NCI-H146 treated with DMSO at 0.1 percent for 48 hours (cell line): ENCODE measurements around the gene LYST.

ENCODE experiments used
- DNase-seq: peaks from one replicate; lab custom pipeline; 2025; ENCODE audit not compliant: unreplicated experiment; lab: John Stamatoyannopoulos, UW

LYST gene

DNA sequence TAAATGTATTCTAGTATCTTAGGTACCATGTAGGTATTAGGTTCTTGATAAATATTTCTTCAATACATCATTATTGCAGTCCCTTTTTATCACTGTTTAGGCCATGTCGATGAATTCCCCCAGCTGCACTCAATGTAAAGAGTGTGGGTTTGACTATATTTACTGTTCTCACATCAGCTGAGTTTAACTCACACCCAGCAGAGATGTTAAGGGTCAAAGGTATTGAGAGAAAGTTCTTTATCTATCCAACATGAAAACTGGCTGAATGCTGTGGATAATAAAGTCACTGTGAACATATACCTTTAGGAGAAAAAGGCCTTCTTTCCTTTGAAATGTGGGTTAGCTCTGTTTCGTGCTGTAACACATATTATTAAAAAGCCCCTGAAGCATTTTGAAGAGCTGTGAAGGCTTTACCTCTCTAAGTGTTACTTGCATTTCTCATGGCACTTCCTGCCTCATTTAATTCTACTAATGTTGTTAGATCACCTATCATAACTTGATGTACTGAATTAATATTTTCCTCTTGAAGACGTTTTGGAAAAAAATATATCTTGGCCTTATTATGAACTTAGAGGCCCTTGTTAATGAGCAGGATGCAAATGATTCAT, 19.1 kb upstream of the LYST start:
- DNase-seq, result no peak

DNA sequence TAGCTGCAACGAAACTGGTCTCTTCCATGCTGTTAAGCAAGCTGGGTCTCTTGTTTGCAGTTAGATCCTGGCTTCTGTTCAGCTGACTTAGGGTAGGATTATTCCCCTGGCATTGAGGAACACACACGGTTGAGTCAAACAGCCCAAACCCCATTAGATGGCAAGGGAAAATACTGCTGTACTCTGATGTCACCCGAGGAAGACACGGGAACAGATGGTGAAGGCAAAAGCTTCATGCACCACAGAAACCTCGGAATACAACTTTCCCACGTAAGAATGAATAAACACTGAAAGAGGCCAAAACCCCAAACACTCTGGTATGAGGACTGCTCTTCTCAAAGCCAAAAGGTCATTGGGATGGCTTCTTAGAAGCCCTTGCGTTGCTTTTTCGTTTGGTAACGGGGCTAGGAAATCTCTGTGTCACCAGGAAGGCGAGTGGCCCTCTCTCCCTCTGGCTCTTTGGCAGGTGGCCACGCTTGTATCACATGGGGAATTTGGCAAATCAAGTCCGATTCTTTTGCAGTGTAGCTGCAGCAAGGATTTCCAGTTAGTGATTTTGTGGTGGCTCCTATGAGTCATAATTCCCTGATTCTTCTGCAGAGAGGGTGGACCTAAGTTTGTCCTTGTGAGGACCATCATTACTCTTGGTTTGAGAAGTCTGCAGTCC, 16.7 kb upstream of the LYST start:
- DNase-seq, result no peak

DNA sequence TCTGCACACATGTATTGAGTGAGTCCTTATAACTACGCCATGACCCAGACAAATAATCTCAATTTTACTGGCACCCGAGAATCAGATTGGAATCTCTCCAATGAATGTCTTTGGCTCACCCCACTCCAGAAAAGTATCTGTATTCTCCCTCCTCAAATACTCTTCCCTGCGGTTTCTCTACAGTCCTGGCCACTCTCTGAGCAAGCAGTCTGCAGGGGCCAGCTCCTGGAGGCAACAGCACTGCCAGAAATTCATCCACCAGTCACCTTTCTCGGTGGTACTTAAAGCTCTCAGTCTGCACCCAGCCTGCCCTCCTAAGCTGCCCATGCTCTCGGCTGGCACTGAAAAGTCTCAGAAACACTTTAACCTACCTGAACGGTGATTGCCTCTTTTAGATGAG, 16.1 kb upstream of the LYST start:
- DNase-seq, result no peak

- DNase-seq, result no peak
Observed at GRCh38 chr1:235881930-235882700, 15.4 kb upstream of the LYST start.

DNA sequence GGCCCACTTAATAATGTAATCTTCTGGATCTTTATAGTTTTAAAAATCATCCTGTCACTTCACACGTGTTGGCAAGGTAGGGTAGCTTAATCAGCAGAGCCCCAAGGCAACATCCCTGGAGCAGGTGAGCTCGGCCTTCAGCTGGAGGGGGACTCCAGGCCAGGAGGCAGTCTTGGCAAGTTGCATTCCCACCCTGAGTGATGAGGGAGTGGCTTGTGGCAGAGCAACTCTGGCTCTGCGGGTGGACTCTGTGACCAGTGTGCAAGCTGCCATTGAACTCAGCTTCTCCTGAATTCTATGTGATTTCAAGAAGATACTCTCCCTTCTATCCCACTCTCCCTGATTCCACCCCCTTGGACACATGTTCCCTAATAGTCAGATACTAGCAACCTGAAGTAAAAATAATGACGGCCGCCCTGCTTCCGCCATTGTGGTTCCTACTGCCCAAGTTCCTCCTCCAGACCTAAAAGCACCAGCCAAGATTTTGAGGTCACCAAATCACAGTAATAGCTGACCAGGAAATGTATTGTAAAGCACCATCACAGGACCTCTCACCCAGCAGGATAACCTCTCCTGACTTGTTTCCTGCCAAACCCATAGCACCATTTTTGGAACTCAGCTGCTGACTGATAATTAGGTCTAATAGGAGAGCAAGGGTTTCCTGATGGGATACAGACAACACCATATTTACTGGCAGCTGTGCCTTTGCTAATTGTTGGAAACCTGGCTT, 11.5 kb upstream of the LYST start:
- peak; percentile 64 for DNase-seq

DNA sequence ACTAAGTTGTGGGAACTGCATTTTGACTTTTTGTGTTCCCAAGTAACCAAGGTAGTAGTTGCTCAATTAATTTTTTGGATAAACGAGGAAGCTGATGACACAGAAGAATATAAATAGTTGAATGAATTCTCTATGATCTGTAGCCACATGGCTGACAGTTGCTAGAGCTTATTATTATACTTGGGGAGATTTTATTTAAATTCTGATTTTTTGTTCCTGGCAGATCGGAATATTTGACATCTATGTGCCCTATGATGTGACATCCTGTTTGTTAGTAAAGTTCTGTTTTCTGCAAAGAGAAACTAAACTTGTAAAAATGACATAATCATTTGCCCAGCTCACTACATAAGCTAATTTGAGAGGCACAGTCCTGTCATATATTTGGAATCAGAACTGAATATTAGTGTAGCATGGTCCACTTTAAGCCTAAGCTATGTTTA, 9.7 kb upstream of the LYST start:
- DNase-seq, result no peak

- DNase-seq, result no peak
Observed at GRCh38 chr1:235875036-235875597, 8.4 kb upstream of the LYST start.

DNA sequence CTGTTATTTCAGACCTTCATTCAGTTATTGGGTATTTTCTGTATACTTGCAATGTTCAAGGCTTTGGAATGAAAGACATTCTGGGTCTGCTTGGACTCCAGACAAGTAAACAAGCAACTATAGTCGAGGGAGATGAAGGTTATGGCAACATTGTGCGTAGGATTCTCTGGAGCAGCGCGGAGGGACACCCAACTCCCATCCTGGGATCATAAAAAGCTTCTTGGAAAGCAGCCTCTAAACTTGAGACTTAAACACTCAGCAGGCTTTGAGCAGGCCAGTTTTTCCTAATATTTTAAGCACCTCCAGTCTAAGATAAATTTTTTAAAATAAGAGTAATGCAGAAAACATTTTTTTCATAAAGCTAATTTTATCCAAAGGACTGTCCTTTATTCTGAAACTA, 7.6 kb upstream of the LYST start:
- no peak for DNase-seq

DNA sequence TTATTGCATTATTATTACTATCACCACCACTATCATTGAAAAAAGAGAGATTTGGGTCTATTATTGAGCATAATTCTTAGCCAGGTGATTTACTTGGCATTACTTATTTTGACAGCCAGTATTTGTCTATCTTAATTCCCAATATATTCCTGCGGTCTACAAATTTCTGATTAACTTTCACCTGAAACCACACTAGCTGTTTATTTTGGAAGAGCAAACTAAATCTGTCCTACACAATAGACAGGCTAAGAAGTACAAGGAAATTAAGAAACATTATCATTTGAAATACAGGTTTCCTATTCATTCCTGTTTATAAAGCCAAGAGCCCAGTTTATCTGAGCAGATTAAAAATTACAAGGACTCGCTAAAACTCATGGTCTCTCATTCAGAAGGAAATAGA, 6.9 kb upstream of the LYST start:
- DNase-seq, result no peak

DNA sequence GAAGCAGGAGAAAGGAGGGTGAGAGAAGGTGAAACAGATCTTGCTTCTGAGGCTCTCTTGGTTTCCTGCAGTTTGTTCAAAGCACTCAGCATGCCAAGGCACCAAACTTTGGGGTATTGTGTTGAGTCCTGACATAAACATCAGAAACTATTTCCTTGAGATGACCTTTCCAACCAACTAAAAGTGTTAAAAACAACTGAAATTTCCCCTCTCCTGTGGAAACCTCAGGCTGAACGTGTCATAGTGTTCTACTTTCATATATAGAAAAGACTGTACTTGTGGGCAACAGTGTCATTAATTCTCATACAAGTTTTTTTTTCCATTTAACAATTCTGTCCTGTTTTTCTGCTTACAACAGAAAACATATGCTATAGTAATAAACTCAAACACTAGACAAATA, 6.3 kb upstream of the LYST start:
- DNase-seq, result no peak

DNA sequence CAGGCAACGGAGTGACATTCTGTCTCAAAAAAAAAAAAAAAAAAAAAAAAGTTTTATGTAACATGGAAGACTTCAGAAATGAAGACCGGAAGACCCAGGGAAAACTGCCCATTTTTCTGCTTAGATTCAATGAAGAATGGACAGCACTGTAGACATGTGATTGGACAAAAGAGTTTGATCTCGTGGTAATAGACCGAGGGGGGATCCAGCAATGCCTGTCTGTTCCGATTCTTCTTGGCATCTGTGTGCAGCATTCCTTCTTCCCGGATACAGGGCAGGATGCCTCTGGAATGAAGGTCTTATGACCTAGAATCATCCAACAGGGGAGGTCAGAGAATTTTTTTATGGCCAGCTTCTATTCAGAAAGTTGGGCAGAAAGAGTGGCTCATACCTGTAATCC, 5.6 kb upstream of the LYST start:
- no peak for DNase-seq

DNA sequence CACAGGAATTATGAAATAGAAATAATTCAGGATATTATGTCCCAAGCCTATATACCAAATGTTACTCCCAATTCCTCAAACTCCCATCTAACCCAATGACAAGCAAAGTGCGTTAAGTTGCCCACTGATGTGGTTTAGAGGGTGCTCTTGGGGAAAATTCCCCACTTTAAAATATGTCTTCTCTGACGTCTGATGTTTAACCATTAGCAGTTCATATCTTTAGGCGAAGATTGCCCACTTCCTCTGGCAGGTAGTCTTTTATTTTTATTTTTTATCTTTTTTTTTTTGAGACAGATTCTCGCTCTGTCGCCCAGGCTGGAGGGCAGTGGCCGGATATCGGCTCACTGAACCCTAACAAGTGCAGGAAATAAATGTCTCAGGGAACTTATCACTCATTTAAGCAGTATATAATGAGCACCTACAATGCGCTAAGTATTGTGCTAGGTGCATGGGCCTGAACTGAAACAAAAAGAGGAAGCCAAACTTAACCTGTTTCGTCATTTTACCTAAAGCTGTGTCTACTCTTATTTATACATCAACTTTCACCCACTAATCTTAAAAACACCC, 1.3 kb upstream of the LYST start:
- no peak for DNase-seq

DNA sequence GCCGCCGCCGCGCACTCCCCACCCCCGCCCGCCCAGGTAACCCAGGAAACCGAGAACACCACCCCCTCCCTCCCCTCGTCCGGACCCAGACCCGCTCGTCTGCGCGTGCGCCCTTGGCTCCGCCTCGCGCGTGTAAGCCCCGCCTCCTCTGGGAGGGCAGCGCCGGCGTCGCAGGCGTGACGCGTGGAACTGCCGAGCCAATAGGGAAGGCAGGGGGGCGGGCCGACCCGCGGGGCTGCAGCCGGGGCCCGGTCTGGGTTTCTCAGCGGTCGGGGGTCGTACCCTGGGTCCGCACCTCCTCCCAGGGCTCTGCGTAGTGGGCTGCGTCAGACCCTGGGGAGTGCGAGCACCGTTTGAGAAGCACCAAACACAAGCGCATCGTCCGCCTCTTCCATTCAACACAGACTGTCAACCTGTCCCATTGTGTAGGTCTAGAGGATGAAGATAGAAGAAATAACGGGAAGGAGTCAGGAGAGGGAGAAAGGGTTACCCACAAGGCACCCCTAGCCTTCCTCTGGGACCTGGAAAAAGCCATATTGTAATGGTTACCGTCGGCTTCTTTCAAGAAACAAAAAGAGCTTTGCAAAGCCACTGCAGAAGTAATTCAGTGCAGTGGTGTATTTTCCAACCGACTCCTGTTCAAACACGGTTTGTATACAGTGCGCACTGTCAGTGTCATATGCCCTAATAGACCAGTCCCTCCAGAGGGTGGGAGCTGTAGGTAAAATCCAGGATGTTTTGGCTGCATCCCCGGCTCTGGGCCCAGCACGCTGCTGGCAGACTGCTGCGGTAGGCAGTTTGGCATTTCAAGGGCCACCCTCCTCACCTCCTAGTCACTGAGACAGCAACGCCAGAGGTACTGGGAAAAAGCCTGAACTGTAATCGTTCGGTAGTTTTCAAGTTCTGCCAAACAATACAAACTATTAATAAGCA, 473 bp upstream of the LYST start:
- peak; percentile 79 for DNase-seq

DNA sequence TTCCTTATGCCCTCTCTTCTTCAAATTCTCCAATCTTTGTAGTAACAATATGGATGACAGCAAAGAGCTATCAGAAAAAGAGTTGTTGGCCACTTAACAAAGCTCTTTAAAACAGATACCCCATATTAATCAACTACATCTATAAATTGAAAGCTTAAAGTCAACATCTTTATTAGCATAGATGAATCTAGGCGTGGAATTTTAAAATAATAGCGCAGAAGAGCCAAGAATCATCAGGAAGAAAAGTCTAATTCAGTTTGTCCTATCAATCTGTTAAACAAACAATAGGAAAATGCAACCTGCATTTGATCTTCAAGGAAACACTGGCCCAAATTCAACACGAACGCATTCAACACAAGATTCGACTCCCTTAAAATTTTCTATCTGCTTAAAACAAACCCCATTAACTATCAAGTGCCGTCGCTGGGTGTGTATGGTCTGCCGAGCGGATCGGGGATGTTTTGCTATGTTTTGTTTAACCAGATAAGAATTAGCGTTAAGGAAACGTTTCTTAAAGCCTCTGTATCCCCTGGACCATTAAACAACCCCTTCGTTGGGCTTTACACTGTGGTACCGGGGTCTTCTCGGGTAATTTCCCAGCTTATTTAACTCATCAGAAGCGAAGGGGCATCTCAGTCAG, 1.0 kb downstream of the LYST start:
- DNase-seq, result no peak

DNA sequence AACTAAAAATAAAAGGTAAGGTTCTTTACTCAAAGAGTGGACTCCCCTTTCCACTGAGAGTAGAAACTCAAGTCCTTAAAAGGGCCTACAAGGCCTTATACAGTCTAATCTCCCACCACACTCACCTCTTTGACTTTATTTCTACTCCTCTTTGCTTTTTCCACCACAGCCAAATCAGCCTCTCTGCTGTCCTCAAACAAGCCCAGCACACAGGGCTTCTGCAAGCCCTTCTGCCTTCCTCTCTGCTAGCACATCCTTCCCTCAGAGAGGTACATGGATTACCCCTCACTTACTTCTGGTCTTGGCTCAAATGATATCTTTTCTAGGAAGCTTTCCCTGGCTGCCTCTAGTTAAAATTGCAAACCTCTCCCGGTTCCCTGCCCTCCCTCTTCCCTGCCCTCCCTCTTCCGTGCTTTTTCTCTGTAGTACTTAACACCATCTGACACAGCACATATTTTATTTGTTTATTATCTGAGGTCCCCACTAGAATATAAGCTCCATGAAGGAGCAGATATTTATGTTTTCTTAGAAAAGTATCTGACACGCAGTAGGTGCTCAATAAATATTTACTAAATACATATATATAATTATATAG, 1.7 kb downstream of the LYST start:
- DNase-seq, result no peak

DNA sequence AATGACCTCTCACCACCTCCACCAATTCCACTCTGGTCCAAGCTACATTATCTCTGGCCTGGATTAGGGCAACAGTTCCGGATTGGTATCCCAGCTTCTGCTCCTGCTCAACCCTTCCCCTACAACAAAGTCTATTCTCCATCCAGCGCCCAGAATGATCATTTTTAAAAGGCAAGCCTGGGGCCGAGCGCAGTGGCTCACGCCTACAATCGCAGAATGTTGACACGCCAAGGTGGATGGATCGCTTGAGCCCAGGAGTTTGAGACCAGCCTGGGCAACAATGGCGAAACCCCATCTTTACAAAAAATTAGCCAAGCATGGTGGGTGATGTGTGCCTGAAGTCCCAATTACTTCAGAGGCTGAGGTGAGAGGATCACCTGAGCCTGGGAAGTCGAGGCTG, 2.2 kb downstream of the LYST start:
- DNase-seq, result no peak

DNA sequence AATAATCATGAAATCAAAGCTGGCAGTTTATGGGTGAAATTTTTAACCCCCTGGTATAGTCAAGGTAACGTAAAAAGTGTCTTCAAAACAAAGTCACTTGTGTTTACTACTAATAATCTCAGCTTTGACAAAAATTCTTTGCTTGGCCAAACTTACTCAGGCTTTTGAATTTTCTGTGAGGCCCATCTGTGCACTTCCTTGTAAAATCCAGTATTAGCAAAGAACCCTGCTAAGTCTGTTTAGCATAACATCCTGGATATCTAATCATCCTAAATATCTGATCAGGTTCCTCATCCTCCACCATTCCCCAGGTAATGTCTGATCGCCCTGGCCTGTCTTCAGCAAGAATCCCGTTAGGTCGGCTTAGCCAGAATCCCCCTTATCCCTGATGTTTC, 3.0 kb downstream of the LYST start:
- DNase-seq, result no peak

DNA sequence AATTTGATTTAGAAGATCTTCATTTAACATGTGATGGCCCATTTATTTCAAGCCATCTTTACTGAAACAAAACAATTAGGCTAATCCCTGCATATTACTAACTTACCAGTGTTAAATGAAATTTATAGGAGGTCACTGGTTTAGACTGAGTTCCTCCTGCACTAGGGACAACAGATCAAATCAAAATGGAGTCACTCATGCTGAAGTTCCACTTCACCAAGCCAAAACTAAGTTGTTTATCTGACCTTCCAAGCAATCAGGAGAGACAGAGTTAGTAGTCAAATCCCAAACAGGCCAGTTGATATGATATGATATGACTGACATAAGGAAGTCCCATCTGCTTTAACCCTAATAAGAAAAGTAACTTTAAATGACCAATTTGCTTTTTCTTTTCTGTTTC, 4.8 kb downstream of the LYST start:
- DNase-seq, result no peak

DNA sequence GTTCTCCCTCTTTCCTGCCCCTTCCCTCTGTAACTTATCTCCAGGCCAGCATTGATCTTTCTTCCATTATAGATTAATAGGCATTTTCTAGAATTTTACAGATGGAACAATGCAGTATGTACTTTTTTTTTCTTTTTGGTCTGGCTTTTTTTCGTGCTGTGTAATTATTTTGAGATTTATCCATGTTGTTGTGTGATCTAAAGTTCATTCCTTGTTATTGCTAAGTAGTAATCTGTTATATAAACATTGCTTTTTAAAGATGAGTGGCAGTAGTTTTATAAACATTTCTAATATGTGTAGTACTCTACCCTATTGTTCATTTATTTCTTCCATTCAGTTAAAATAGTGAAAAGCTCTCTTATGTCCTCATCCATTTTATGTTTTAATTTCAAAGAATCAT, 5.9 kb downstream of the LYST start:
- DNase-seq, result no peak
